Tongue (tissue), 2 donors: ENCODE measurements around the gene TCF3. TPM values are rescaled to one million over a fixed set of nuclear protein-coding genes. Genes with fewer than 3 reads are reported as not detected.

Experiments used
- DNase-seq: peaks from one replicate; pipeline ENCODE4 v3.0.0-alpha.2; 2015
- total RNA-seq: library from RNA; depleted of rRNA; stranded (reverse); fragments of >200 nt; gene quantifications from one replicate; pipeline ENCODE4 v1.2.3, GENCODE V29; 2014

Gene TCF3
- total RNA-seq, 1 donor from 2014 or later: 85.2 TPM

DNA sequence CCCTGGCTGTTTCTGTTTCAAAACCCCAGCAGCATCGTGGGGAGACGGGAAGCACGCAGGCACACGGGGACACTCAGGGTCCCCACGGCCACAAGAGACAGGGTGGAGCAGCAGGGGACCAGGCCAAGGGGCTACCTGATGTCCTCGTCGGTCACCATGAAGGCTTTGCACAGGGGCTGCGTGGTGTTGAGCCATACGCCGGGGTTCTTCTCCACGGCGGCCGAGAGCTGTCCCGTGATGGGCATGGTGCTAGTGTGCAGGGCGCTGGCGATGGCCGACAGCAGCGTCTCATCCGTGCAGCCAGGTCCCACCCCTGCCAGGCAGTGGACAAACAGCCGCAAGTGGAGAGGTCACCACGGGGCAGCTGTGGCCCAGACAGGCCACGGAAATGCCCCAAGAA lies 71.5 kb downstream of the TCF3 start:
- DNase-seq: no peak

DNA sequence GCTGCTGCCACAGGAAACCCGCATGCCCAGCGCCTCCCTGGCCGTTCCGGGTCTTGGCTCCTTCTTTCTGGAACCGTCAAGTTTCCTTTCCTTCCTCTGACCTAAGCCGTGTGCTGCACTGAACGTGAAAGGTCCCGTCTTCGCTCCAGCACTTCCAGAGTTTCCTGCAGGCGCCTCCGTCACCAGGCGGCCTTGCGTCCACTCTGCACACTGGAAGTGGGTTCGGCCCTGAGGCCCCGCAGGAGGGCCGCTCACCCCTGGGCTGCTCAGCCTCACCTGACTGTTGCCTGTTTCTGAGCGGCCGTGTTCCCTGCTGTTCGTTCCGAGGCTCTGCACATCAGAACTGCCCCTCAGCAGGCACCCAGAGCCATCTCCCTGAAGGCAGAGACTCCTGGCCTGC lies 72.0 kb downstream of the TCF3 start:
- no peak for DNase-seq

DNA sequence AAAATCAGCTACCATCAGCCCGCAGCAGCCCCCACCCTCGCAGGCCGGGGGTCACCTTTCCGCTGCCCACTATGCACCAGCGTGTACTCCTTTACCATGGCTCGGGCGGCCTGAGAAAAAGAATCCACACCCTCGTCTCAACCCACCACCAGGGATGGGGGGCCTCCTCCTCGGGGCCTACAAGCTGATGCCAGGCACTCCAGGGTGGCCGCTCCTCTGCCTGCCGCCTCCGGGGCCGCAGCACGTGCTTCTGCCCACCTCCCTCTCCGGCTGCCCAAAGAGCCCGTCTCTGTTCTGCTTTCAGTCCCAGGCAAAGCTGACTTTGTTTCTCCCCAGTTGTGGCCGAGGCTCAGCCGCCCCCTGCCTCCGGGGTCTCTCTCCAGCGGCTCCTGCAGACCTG lies 73.2 kb downstream of the TCF3 start:
- DNase-seq: no peak

DNA sequence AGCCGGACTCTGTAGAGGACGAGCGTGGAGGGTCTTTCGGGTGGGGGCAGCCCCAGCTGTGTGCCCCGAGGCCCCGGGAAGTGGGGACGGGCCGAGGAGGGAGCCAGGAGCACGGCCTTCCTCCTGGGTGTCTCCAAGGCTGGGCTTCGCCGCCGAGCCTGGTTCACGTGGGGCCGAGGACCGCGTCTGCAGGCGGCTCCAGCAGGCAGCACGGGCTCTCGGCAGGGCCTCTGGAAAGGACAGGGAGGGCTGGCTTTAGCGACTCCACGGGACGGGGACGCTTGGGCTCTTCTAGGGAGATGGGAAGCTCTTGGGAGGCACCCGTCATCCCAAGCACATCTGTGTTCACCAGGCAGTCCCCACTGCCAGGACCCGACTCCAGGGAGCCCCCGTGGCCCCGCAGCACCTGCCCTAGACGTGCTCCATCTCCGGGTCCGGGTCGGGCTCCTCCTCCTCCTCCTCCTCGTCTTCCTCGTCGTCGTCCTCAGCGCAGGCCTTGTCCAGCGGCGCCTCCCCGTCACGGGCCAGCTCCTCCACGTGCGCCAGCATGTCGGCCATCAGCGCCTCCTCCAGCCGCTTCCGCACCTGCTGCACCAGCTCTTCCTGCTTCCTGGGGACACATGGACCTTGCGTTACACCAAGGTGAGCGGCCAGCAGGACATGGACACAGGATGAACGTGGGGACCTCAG lies 74.3 kb downstream of the TCF3 start:
- DNase-seq: no peak

DNA sequence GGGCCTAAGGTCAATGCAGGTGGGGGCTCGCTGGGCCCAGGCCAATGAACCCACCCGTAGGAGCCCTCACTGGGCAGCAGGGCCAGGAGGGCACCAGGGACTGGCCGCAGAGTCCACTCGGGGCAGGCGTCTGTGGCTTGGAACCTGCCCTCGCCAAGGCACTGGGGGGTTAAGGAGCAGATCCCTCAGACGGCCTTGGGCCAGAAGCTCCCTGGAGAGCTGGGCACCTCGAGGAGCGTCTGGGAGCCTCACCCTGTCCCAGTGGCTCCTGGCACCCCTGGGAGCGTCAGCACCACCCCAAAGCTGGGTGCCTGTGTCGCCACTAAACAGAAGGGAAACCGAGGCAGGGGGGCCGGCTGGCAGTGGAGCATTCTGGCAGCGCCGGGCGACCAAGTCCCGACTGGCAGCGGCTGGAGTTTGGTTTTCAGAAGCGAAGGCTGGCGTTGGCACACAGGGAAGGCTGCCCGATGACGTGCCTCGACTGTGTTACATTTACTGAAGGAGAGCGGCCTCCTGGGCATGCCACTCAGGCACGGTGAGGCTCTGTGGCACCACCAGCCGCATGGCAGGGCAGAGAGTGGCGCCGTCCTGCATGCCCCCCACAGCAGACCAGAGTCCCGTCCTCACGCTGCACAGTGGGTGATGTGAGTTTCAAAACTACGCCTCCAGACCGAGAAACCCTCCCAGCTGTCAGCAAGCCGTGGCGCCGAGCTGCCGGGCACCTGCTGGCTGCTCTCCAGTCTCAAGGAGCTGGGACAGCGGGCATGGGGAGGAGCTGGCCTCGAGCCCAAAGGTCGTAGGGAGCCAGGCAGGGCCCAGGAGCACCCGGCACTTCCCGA lies 75.1 kb downstream of the TCF3 start:
- DNase-seq: peak; percentile 61

DNA sequence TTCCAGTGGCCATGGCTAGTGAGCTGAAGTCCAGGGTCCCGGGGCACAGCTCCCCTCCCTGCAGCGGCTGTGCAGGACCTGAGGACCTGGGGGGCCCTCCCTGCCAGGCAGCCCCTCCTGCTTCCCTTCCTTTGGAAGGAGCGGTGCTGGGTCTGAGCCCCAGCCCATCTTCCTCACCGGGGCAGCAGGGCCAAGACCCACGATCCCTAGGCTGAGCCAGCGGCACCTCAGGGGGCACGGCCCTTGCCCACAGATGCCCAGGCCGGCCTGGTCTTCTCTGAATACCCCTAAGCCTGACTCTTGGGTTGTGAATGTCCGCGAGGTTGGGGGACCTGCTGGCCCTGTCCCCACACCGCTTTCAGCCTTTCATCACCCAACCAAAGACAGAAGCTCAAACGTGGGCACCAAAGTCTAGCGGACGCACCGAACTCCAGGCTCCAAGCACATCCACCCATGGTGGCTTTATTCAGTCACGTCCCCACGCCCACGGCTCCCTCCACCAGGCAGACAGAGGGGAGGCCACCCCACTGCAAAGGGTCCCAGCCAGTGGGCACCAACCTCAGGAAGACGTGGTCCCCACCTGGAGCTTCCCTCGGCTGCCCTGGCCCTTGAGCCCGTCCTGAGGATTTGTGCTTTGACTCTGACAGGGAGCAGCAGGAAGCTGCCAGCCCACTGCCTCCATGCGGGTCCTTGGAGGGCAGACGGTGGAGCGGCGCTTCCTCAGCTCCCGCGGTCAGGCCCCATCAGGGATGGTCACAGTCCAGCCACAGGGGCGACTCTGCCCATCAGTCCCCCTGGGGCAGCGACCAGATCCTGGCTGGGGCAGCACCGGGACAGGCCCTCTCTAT lies 75.9 kb downstream of the TCF3 start:
- no peak for DNase-seq

DNA sequence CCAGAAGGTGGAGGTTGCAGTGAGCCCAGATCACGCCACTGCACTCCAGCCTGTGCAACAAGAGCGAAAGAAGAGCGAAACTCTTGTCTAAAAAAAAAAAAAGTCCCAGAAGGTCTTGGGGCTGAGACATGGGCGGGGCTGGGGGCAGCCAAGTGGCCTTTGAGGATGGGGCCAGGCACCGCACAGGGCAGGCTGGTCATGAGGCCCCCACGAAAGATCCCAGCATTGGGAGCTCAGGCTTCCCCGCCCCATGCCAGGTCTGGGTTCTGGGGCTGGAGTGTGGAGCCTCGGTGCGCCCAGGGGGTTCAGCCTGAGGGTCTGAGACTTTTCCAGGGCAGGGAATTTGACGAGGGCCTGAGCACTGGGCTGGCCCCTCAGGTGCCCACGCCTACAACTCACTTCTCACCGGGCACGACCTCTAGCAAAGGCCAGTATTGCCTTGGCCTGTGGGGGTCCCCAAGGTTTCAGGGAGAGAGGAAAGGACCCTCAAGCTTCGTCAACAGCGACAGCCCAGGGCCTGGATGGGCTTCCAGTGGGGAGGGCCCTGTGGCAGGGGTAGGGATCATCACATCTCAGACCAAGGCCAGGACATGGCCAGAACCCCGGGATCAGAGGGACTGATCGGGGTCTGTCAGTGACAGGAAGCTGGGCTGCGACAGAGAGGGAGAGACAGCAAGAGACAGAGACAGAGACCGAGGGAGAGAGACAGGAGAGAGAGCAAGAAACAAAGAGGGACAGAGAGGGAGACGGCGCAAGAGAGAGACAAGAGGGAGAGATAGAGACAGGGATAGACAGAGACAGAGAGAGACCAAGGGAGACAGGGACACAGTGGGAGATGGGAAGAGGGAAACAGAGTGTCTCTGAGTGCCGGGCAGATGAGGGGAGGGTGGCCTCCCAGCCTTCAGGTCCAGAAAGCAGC lies 76.8 kb downstream of the TCF3 start:
- DNase-seq: no peak

DNA sequence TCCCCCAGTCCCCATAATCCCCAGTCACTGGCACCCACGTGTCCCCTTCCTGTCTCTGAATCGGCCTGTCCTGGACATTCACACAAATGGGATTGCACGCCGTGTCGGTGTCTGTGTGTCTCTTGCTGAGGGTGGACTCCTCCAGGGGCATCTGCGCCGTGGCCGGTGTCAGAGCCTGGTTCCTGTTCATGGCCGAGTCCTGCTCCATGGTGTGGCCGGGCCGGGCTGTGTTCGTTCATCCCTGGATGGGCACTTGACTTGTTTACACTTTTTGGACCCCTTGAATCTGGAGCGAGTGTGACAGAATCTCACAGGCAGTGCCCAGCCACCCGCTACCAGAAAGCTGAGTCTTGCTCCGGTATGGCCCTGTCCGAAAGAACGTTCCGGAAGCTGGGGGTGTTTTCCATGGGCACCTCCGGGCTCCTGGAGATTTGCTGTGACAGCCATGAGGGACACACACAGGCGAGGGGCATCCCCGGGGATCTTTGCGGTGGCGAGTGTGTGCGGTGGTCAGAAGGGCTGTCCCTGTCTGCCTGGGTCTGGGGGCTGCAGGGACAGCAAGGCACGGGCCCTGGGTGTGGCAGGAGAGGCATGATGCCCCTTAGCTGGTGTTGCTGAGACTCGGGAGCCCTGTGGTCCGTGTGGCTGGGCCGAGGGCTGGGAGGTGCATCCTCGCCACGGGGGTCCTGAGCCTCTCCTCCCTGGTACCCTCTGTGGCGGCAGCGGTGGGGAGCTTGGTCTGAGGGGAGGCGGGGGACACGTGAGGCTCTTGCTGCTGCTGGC lies 77.9 kb downstream of the TCF3 start:
- DNase-seq: no peak

DNA sequence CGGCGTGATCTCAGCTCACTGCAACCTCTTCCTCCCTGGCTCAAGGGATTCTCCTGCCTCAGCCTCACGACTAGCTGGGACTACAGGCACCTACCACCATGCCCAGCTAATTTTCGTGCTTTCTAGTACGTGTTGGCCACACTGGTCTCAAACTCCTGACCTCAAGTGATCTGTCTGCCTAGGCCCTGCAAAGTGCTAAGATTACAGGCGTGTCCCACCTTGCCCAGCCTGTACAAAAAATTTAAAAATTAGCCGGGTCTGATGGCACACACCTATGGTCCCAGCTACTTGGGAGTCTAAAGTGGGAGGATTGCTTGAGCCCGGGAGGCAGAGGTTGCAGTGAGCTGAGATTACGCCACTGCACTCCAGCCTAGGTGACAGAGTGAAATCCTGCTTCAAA lies 79.6 kb downstream of the TCF3 start:
- DNase-seq: no peak

DNA sequence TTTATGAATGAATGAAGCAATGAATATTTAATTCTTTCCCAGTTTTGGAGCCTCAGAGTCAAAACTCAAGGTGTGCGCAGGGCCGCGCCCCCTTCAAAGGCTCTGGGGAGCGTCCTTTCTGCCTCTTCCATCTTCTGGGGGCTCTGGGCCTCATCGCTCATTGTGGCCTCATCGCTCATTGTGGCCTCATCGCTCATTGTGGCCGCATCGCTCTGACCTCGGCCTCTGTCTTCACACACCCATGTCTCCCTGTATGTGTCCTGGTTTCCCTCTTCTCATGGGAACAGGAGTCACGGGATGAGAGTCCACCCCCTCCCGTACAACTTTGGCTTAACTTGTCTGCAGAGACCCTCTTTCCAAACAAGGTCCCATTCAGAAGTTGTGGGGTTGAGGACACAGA lies 81.1 kb downstream of the TCF3 start:
- DNase-seq: no peak

DNA sequence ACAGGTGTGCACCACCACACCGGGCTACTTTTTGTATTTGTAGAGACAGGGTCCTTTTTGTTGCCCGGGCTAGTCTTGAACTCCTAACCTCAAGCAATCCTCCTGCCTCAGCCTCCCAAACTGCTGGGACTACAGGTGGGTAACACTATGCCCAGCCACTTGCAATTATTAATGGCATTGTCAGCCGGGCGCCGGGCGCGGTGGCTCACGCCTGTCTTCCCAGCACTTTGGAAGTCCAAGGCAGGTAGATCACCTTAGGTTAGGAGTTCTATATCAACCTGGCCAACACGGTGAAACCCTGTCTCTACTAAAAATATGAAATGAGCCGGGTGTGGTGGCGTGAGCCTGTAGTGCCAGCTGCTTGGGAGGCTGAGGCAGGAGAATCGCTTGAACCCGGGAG lies 81.6 kb downstream of the TCF3 start:
- no peak for DNase-seq

DNA sequence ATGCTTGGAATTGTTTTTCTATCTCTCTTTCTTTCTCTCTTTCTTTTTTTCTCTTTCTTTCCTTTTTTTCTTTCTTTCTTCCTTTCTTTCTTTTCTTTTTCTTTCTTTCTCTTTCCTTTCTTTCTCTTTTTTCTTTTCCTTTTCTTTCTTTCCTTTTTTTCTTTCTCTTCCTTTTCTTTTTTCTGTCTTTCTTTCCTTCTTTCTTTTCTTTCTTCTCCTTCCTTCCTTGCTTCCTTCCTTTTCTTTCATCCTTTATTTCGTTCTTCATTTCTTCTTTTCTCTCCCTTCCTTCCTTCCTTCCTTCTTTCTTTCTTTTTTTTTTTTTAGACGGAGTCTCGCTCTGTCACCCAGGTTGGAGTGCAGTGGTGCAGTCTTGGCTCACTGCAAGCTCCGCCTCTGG lies 82.4 kb downstream of the TCF3 start:
- no peak for DNase-seq

DNA sequence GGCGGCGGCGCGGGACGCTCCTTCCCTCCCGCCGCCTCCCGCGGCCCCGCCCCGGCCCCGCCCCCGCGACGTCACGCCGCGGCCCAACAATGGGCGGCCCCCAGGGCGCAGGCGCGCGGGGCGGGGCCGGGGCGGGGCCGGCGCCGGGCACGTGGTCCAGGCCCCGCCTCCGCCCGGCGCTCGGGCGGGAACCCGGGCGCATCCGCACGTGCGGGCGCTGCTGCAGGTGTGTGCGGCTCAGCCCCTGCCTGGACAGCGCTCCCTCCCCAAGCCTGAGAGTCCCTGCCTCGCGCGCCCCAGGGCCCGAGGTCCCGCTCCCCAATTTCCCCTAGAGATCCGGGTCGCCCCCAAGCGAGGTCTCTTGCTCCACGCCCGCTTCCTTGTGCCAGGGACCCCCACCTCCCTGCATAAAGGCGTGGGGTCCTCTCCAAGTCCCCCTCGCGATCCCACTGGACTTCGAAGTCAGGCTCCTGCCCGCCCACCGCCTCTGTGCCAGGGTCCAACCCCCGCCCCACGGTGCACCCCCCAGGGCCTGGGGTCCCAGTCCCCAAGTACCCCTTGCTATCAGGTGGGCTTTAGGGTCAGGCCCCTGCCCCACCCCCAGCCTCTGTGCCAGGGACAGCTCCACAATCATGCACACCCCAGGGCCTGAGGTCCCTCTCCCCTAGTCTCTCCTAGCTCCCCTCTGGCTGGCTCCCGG lies 83.9 kb downstream of the TCF3 start, which contains the start of gene MEX3D:
Gene MEX3D (minus strand): TSS at position 6 of the 700 bp plus-strand sequence. CDS start 267 bp downstream, outside the sequence.
- DNase-seq: peak; percentile 91

DNA sequence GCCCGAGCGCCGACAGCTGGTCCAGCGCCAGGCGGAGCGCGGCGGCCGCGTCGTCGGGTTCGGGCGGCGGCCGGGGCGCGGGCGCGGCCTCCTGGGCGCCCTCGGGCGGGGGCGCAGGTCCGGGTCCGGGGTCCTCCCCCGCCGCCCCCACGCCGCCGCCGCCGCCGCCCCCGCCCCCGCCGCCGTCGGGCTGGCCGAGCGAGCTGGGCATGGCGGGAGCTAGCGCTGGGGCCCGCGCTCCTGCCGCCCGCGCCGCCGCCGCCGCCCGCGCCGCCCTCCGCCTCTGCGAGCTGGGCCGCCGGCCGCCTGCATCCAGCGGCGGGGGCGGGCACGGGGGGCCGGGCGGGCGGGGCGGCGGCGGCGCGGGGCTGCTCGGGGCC lies 84.6 kb downstream of the TCF3 start:
- DNase-seq: no peak

DNA sequence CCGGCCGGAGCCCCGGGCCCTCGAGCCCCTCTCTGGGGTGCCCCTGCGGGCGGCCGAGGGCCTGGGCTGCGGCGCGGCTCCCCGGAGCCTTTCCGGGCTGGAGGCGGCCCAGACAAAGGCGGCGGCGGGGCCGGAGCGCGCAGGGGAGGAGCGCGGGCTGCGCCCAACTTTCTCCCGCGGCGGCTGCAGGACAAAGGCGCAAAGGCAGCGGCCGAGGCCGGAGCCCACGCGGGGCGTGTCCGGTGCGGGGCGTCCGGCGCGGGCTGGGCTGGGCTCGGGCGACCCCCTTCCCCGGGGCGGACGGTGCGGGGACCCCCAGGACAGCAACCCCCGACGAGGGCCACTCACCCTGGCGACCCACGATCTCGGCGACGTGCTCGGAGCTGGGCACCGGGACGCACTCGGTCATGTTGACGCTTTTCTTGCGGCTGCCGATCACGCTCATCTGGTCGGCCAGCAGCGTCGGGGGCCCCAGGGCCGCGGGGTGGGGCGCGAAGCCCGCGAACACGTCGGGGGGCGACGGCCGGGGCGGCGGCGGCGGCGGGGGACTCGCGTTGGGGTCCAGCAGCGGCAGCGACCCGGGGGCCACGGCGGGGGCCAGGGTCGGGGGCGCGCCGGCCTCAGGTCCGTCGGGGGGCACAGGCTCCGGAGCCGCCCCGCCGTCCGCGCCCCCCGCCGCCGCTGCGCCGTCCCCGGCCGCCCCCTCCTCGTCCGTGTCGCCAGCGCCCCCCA lies 85.1 kb downstream of the TCF3 start:
- no peak for DNase-seq

DNA sequence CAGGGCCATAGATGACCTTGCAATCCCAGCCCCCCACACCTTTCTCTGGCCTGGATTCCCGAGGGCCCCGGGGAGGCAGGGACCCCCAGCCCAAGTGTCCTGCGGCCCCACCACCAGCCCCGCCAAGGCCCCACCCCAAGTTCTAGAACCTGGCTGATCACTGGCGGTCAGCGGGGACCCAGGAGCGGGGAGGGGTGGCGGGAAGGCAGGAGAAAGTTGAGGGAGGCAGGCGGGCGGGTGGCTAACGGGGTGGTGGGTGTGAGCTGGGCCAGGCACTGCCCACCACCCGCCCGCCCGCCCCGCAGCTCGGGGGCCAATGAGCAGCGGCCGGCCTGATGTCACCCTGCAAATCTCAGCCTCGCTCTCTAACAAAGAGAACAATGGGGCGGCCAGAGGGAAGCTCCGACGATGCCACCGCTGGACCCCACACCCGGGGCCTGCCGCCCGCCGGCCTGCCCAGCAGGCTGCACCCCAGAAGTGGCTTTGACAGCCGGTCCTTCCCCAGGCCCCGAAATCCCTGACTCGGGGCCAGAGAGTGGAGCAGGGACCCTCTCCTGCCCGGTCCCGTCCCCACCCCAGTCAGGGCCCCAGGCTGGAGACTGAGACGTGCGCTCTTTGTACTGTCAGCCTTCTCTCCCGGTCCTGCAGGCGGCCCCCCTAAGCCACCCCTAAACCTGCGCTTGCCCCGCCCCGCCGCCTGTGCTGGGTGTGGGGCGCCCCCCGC lies 85.9 kb downstream of the TCF3 start:
- DNase-seq: peak; percentile 94

DNA sequence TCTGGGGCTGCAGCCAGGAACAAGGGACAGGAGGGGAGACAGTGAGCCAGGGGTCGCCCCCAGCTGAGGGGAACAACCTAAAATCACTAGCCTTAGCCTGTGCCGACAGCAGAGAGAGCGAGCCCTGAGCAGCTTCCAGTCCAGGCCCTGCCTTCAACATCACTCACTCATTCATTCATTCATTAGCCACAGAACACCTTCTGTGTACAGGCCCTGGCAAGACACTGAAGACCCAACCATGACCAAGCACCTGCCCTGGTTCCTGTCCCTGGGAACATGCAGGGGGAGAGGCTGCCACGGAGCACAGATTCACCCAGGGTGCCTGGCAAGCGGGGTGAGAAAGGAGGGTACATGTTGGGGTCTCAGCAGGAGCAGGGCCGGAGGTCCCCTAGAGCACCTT lies 89.2 kb downstream of the TCF3 start:
- DNase-seq: no peak

DNA sequence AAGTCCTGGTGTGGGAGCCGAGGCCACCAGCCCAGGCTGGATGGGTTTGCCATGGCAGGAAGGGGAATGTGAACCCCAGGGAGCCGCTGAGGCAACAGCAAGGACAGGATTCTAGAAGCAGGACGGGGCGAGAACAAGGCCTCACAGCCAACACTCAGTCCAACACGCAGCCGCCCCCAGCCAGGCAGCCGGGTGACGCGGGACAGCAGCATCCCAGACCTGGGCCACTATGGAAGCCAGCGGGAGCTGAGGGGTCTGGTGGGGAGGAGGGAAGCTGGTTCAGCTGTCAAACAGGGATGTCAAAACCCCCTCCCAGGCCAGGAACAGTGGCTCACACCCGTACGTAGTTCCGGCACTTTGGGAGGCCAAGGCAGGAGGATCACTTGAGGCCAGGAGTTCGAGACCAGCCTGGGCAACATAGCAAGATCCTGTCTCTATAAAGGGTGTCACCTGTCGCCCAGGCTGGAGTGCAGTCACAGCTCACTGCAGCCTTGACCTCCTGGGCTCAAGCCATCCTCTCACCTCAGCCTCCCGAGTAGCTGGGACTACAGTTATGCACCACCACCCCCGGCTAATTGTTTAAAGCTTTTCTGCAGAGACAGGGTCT lies 91.1 kb downstream of the TCF3 start:
- no peak for DNase-seq
